Erythroblast (primary cell): ENCODE measurements around the gene GSTA2.
"Not testable (repeated sequence)": the region's sequence is repeated elsewhere in the genome, so short reads cannot be mapped to it uniquely, and the experiment has no call there.

Experiments
- GATA1 ChIP-seq: IDR thresholded peaks from 2 replicates; pipeline ENCODE4 v1.6.1; 2011; ENCODE audit warnings: low read depth, mild to moderate bottlenecking, control low read depth, low read length, moderate library complexity
- POLR2A ChIP-seq: IDR thresholded peaks from 2 replicates; pipeline ENCODE4 v1.6.1; 2011; ENCODE audit warnings: mild to moderate bottlenecking, low read length

DNA sequence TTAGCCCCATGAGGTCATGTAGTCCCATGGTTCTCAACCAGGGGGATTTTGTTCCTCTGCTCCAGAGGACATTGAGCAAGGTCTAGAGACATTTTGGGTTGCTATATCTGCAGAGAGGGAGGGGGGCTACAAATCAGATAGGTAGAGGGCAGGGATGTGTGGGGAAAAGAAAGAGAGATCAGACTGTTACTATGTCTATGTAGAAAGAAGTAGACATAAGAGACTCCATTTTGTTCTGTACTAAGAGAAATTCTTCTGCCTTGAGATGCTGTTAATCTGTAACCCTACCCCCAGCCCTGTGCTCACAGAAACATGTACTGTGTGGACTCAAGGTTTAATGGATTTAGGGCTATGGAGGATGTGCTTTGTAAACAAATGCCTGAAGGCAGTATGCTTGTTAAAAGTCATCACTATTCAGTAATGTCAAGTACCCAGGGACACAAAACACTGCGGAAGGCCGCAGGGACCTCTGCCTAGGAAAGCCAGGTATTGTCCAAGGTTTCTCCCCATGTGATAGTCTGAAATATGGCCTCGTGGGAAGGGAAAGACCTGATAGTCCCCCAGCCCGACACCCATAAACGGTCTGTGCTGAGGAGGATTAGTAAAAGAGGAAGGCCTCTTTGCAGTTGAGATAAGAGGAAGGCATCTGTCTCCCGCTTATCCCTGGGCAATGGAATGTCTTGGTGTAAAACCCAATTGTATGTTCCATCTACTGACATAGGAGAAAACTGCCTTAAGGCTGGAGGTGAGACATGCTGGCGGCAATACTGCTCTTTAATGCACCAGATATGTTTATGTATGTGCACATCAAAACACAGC lies 1.4 kb downstream of the GSTA2 start:
- TF ChIP-seq POLR2A, GATA1: not testable (repeated sequence)
